ENCODE results near the gene SLC38A7.

The SLC38A7 gene

GRCh38 chr16:58651965-58652348, 32.6 kb downstream of the SLC38A7 start:
- TF ChIP-seq, protein P1, sequence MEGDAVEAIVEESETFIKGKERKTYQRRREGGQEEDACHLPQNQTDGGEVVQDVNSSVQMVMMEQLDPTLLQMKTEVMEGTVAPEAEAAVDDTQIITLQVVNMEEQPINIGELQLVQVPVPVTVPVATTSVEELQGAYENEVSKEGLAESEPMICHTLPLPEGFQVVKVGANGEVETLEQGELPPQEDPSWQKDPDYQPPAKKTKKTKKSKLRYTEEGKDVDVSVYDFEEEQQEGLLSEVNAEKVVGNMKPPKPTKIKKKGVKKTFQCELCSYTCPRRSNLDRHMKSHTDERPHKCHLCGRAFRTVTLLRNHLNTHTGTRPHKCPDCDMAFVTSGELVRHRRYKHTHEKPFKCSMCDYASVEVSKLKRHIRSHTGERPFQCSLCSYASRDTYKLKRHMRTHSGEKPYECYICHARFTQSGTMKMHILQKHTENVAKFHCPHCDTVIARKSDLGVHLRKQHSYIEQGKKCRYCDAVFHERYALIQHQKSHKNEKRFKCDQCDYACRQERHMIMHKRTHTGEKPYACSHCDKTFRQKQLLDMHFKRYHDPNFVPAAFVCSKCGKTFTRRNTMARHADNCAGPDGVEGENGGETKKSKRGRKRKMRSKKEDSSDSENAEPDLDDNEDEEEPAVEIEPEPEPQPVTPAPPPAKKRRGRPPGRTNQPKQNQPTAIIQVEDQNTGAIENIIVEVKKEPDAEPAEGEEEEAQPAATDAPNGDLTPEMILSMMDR (IDR thresholded peaks at IDR 0.05; ENCODE audit: low read depth, low read length, poor library complexity, severe bottlenecking): no peak
- TF ChIP-seq EZH2phosphoT487 (IDR thresholded peaks at IDR 0.05; ENCODE audit: borderline replicate concordance, low read length): no peak
- Histone ChIP-seq H3F3A (ENCODE audit: control insufficient read depth, insufficient read depth) (no peaks in the 10 kb centered on the region), H3K4me2 (ENCODE audit: low read length) (no peak overlapping the region), H3K36me3 (ENCODE audit: control insufficient read depth, low read length) (no peaks in the 10 kb centered on the region), H3K9me3 (ENCODE audit: control insufficient read depth, insufficient read depth, low read length) (no peaks in the 10 kb centered on the region), H3K27me3 (ENCODE audit: control insufficient read depth, low read length) (no peaks in the 10 kb centered on the region), H4K20me1 (ENCODE audit: control insufficient read depth, insufficient read depth, low read depth, low read length) (no peaks in the 10 kb centered on the region), H3K4me3 (ENCODE audit: low read length) (no peak overlapping the region), H3K4me1 (ENCODE audit: control insufficient read depth, low read length) (peaks cover 7% of the 10 kb centered on the region), H3K27ac (ENCODE audit: low read depth, low read length) (no peak overlapping the region), H3K79me2 (ENCODE audit: control insufficient read depth, low read length) (no peaks in the 10 kb centered on the region), H3K9me2 (replicated peaks; ENCODE audit: control insufficient read depth, low read length) (no peaks in the 10 kb centered on the region)

DNA sequence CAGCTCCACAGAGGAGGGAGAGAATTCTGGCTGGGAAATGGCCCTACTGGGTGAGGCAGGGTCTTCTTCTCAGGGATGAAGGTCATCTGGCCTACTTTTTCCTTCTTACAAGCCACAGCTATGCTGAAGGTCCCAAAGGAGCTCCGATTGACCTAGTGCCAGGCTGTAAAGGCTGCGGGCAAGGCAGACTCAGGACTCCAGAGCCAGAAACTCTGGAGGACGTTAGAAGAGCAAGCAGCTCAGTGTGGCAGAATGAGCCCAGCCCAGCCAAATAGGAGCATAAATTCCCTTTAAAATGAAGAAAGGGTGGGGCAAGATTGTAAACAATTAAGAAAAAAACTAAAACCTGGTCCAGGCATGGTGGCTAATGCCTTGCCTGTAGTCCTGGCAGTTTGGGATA, 34.9 kb downstream of the SLC38A7 start:
- Histone ChIP-seq H3K27ac (ENCODE audit: low read depth, low read length) (no peak overlapping the region), H3K36me3 (ENCODE audit: control insufficient read depth, low read length) (no peaks in the 10 kb centered on the region), H3K79me2 (ENCODE audit: control insufficient read depth, low read length) (no peaks in the 10 kb centered on the region), H3F3A (ENCODE audit: control insufficient read depth, insufficient read depth) (no peaks in the 10 kb centered on the region), H3K9me2 (replicated peaks; ENCODE audit: control insufficient read depth, low read length) (no peaks in the 10 kb centered on the region), H4K20me1 (ENCODE audit: control insufficient read depth, insufficient read depth, low read depth, low read length) (no peaks in the 10 kb centered on the region), H3K27me3 (ENCODE audit: control insufficient read depth, low read length) (no peaks in the 10 kb centered on the region), H3K4me3 (ENCODE audit: low read length) (no peak overlapping the region), H3K4me1 (ENCODE audit: control insufficient read depth, low read length) (peaks cover 7% of the 10 kb centered on the region), H3K4me2 (ENCODE audit: low read length) (no peak overlapping the region), H3K9me3 (ENCODE audit: control insufficient read depth, insufficient read depth, low read length) (no peaks in the 10 kb centered on the region)
- TF ChIP-seq, protein P1 (IDR thresholded peaks at IDR 0.05; ENCODE audit: low read depth, low read length, poor library complexity, severe bottlenecking): no peak
- TF ChIP-seq EZH2phosphoT487 (IDR thresholded peaks at IDR 0.05; ENCODE audit: borderline replicate concordance, low read length): no peak

DNA sequence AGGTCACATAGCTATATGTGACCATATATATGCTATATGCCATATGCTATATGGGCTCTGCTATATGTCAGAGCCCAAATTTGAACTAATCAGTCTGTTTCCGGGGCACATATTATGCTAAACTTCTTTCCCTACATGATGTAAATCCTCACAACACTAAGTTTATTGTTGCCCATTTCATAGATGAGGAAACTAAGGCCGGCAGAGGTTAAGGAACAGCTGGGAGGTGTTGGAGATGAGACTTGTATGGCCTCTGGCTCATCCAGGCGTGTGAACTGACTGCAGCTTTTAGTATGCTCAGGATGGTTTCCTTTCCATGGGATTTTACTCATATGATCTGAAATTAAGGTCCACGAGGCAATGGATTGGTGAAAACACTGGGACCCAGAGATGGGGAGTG, 37.5 kb downstream of the SLC38A7 start:
- Histone ChIP-seq H3K79me2 (ENCODE audit: control insufficient read depth, low read length) (no peaks in the 10 kb centered on the region), H4K20me1 (ENCODE audit: control insufficient read depth, insufficient read depth, low read depth, low read length) (no peaks in the 10 kb centered on the region)

More for the DNA sequence above, 37.5 kb downstream of the SLC38A7 start:
- Histone ChIP-seq H3K27me3 (ENCODE audit: control insufficient read depth, low read length) (no peaks in the 10 kb centered on the region), H3K4me1 (ENCODE audit: control insufficient read depth, low read length) (peaks cover 7% of the 10 kb centered on the region), H3K4me2 (ENCODE audit: low read length) (no peak overlapping the region), H3K27ac (ENCODE audit: low read depth, low read length) (no peak overlapping the region), H3F3A (ENCODE audit: control insufficient read depth, insufficient read depth) (no peaks in the 10 kb centered on the region), H3K4me3 (ENCODE audit: low read length) (no peak overlapping the region), H3K36me3 (ENCODE audit: control insufficient read depth, low read length) (no peaks in the 10 kb centered on the region), H3K9me3 (ENCODE audit: control insufficient read depth, insufficient read depth, low read length) (no peaks in the 10 kb centered on the region), H3K9me2 (replicated peaks; ENCODE audit: control insufficient read depth, low read length) (no peaks in the 10 kb centered on the region)
- TF ChIP-seq, protein P1 (IDR thresholded peaks at IDR 0.05; ENCODE audit: low read depth, low read length, poor library complexity, severe bottlenecking): no peak
- TF ChIP-seq EZH2phosphoT487 (IDR thresholded peaks at IDR 0.05; ENCODE audit: borderline replicate concordance, low read length): no peak
